Activated naive CD8-positive, alpha-beta T cell treated with anti-CD3 and anti-CD28 coated beads, Interleukin-2, amount 10 ng/mL, durations not matched to agents 7 days and 5 days (primary cell): Measurements from ENCODE around the gene PNMA5. TPM values are rescaled to one million over a fixed set of nuclear protein-coding genes. Genes with fewer than 3 reads are reported as not detected.
"Not testable (repeated sequence)": the region's sequence is repeated elsewhere in the genome, so short reads cannot be mapped to it uniquely, and the experiment has no call there.

Source experiments
- ATAC-seq: fragments of 150-1000 bp; cut with Tn5 transposase; one replicate; pipeline ENCODE4 v1.10.0; 2021; ENCODE audit warnings: low read depth, moderate library complexity
- POLR2A ChIA-PET: fragments of 350-600 bp; sonication (Branson Sonifier 250); formaldehyde crosslinking; loops from one replicate; lab custom pipeline; 2021; ENCODE audit warnings: antibody characterized with exemption; lab: Charles Lee
- DNase-seq: peaks from one replicate; pipeline ENCODE4 v3.0.0; 2021
- H3K27ac Mint-ChIP-seq: one replicate; pipeline ENCODE4 v1.8.0; 2022; ENCODE audit warnings: mild to moderate bottlenecking, mixed read lengths
- H3K27me3 Mint-ChIP-seq: one replicate; pipeline ENCODE4 v1.8.0; 2022; ENCODE audit warnings: mild to moderate bottlenecking, moderate library complexity, mixed read lengths
- H3K36me3 Mint-ChIP-seq: one replicate; pipeline ENCODE4 v1.8.0; 2021; ENCODE audit warnings: mild to moderate bottlenecking, mixed read lengths
- H3K4me1 Mint-ChIP-seq: one replicate; pipeline ENCODE4 v1.8.0; 2021; ENCODE audit warnings: mixed read lengths
- H3K4me3 Mint-ChIP-seq: one replicate; pipeline ENCODE4 v1.8.0; 2022; ENCODE audit warnings: mild to moderate bottlenecking, moderate library complexity, mixed read lengths
- H3K9me3 Mint-ChIP-seq: one replicate; pipeline ENCODE4 v1.8.0; 2021; ENCODE audit warnings: mixed read lengths
- total RNA-seq, 2 experiments: library from RNA; stranded (reverse); gene quantifications; one replicate each; pipeline ENCODE4 v1.2.3, GENCODE V29; 2021

Gene PNMA5
- total RNA-seq, 2 experiments from 2014 or later = 0.17 TPM

DNA sequence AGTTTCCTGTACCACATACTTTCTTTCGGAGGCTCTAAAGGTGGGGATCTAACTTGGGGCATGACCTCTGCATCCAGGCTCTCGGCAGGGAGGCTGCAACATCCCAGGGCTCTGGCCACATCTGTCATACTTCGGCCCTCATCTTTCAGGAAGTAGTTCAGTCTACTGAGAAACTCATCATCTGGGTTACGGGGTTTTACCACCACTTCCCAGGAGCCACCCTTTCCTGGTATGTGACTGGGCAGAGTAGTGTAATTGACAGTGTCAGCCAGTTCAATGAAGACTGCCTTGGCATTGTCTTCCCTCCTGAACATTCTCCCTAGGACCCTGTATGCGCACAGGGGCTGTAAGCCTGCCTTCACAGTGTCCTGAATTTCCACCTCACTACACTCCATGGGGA is 2.8 kb downstream of the PNMA5 start:
- ATAC-seq = no peak
- no peaks in the 10 kb centered on the region for H3K36me3 Mint-ChIP-seq
- DNase-seq = no peak
- H3K9me3 Mint-ChIP-seq = no peaks in the 10 kb centered on the region
- peak overlapping the region; percentile 73 for H3K27ac Mint-ChIP-seq
- peak overlapping the region; percentile 52 for H3K4me3 Mint-ChIP-seq
- peaks cover 15% of the 10 kb centered on the region for H3K4me1 Mint-ChIP-seq
- POLR2A ChIA-PET = no interaction called here
- H3K27me3 Mint-ChIP-seq = no peaks in the 10 kb centered on the region

DNA sequence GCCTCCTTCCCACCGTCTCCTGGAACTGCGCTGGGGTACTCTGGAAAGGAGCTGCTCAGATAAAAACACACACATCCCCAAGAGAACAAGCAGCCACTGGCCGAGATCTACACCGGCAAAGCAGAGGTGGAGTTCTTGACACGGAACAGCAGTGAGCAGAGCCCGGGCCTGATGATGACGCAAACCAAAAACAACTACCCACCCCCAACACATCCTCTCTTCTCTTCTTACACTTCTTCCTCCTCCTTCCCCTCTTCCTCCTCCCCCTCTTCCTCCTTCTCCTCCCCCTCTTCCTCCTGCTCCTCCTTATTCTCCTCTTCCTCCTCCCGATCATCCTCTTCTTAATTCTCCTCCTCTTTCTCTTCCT is 4.6 kb downstream of the PNMA5 start:
- no peak for DNase-seq
- Mint-ChIP-seq H3K9me3 (no peaks in the 10 kb centered on the region), H3K4me1 (peaks cover 15% of the 10 kb centered on the region), H3K27ac (peak overlapping the region; percentile 34), H3K4me3 (no peak overlapping the region), H3K27me3 (no peaks in the 10 kb centered on the region), H3K36me3 (no peaks in the 10 kb centered on the region)
- no peak for ATAC-seq
- POLR2A ChIA-PET = no interaction called here

DNA sequence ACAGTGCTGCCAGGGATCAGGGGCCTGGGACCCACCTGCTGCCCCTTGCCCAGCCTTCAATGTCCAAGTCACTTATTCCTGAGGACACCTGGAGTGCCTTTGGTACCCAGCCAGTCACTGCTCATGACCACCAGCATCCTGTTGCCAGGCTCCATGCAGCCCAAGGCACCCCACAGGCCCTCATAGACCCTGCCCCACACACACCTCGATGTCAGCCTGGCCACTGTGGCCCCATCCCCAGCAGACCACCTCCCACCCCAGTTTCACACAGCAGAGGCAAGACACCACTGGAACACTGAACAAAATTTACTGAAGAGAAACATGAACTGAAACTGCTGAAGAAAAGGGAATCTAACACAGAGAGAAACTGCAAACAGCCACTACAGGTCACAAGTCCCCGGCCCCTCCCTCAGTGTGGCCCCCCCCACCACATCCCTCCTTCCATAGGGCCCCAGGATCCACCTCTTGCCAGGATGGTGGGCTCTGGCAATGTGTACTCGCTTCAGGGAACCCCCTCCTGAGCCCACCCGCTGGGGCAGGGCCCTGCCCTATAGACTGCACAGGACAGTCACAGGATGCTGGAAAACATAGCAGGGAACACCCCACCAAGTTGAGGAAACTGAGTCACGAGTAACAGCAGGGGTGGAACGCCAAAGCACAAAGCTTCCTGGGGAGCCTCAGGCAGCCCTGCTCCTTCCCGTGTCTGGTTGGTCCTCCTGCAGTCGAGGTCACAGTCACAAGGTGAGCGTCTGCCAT is 5.2 kb downstream of the PNMA5 start:
- Mint-ChIP-seq H3K9me3 (no peaks in the 10 kb centered on the region), H3K27ac (no peak overlapping the region), H3K27me3 (no peaks in the 10 kb centered on the region), H3K36me3 (no peaks in the 10 kb centered on the region), H3K4me3 (no peak overlapping the region), H3K4me1 (peaks cover 15% of the 10 kb centered on the region)
- DNase-seq (no peak), ATAC-seq (no peak)
- POLR2A ChIA-PET = no interaction called here

DNA sequence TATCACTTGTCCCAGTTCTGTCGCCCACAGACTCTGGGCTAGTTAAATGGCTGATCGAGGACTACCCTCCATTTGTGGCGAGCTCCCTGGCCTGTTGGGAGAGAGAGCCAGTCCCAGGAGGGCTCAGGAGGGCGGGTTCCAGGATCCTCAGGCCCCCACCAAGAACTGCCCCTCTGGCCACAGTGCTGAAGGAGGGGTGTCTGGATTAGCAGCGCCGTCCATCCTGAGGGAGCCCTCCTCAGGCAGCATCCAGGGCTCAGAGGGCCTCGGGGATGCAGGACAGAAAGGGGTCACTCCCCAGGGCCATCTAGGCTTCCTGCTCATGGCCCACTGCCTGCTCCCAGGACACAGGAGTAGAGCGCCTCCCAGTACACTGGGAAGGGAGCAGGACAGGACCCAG is 6.1 kb downstream of the PNMA5 start:
- Mint-ChIP-seq H3K27ac (no peak overlapping the region), H3K4me1 (peaks cover 15% of the 10 kb centered on the region), H3K4me3 (no peak overlapping the region), H3K27me3 (no peaks in the 10 kb centered on the region), H3K36me3 (no peaks in the 10 kb centered on the region), H3K9me3 (no peaks in the 10 kb centered on the region)
- POLR2A ChIA-PET = no interaction called here
- ATAC-seq = no peak
- DNase-seq = no peak

DNA sequence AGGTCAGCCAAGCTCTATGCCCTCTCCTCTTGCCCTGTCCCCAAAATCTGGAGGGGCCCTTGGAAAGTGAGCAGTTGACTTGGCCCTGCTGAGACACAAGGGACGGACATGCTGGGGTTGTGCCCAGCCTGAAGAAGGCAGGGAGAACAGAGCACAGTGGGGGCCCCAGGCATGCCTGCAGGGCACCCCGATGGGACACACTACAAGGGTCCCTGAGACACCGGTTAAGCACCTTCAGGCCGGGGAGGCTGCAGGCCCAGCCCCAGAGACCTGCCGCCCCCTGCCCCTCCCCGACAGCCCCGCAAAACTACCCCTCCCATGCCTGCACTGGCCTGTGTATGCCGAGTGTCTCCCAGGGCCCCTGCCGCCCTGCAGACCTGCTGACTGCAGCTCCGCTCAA is 6.8 kb downstream of the PNMA5 start:
- POLR2A ChIA-PET, H3K36me3 Mint-ChIP-seq: not testable (repeated sequence)

DNA sequence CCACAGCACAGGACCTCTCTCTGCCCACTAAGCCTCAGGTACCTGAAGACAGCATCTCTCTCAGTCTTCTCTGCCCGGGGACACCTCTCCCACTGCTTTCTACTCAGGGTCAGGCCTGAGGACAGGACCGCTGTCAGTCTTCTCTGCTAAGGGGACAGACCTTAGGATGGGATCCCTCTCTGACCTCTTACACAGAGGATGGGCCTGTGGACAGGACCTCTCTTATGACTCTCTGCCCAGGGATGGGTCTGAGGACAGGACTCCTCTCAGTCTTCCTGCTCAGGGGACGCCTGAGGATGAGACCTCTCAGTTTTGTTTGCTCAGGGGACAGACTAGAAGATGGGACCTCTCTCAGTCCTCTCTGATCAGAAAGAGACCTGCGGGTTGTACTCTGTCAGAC is 8.5 kb downstream of the PNMA5 start:
- H3K9me3 Mint-ChIP-seq, H3K36me3 Mint-ChIP-seq: not testable (repeated sequence)

More for the DNA sequence above, 6.8 kb downstream of the PNMA5 start:
- not testable (repeated sequence) for H3K27me3 Mint-ChIP-seq, H3K27ac Mint-ChIP-seq, ATAC-seq, H3K9me3 Mint-ChIP-seq, DNase-seq, H3K4me3 Mint-ChIP-seq
- peaks cover 15% of the 10 kb centered on the region for H3K4me1 Mint-ChIP-seq

DNA sequence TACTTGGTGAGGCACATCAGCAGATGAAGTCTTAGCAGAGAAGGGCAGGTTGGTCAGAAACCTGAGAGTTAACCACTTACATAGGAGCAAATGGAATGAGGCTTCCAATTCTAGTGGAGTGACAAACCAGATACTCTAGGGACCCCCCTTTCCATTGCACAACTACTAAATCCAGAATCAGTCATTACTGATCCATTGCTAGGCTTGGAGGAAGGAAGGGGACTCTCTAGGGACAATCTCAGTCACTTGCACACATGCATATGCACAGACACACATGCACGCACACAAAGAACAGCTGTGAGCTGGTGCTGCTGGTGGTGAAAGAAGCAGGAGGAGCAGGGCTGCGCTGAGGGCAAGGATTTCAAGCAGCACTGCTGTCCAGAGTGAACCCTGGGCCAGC is 25.7 kb downstream of the PNMA5 start:
- DNase-seq (no peak), ATAC-seq (no peak)
- Mint-ChIP-seq H3K4me1 (no peaks in the 10 kb centered on the region), H3K4me3 (no peak overlapping the region), H3K27me3 (no peaks in the 10 kb centered on the region), H3K36me3 (peaks cover 3% of the 10 kb centered on the region), H3K9me3 (no peaks in the 10 kb centered on the region), H3K27ac (no peak overlapping the region)
- POLR2A ChIA-PET = no interaction called here

More for the DNA sequence above, 8.5 kb downstream of the PNMA5 start:
- ATAC-seq, H3K27me3 Mint-ChIP-seq, H3K4me1 Mint-ChIP-seq, POLR2A ChIA-PET, H3K27ac Mint-ChIP-seq, H3K4me3 Mint-ChIP-seq, DNase-seq: not testable (repeated sequence)

DNA sequence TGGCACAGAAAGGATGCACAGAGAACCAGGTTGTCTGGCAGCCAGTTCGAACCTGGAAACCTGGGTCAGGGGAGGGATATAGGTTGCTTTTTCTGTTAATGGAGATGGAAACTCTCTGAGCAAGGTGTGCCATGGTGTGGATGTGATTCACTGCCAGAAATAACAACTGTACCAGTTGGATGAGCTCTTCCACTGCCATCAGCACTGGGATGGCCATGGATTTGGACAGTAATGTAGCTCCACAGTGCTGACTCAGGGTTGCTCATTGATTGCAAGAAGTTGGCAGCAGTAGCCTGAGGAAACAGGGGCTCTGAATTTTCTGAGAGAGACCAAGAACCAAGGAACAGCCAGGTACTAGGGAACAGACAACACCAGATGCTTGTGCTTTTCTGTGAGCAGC is 33.8 kb downstream of the PNMA5 start:
- ATAC-seq (no peak), DNase-seq (no peak)
- no peaks in the 10 kb centered on the region for H3K36me3 Mint-ChIP-seq
- POLR2A ChIA-PET = no interaction called here
- H3K27ac Mint-ChIP-seq = no peak overlapping the region
- H3K4me1 Mint-ChIP-seq = peaks cover 3% of the 10 kb centered on the region
- no peaks in the 10 kb centered on the region for H3K27me3 Mint-ChIP-seq
- no peaks in the 10 kb centered on the region for H3K9me3 Mint-ChIP-seq
- no peak overlapping the region for H3K4me3 Mint-ChIP-seq

DNA sequence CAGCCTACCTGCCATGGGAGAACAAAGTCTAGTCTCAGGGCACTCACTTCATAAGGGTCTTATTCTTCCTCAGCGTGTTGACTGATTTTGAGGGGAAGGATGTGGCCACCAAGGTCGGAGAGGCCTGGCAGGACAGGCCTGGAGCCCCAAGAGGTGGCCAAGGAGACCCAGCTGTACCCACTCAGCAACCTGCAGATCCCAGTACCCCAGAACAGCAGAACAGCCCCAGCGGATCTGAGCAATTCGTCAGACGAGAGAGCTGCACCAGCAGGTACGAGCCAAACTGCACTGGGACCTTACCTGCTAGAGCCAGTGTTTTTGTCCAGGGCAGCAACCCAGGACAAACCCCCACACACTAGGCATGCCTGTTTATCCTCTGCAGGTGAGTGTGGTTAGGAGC is 34.3 kb downstream of the PNMA5 start:
- Mint-ChIP-seq H3K27ac (no peak overlapping the region), H3K4me3 (no peak overlapping the region), H3K4me1 (peaks cover 3% of the 10 kb centered on the region), H3K27me3 (no peaks in the 10 kb centered on the region), H3K9me3 (no peaks in the 10 kb centered on the region), H3K36me3 (no peaks in the 10 kb centered on the region)
- POLR2A ChIA-PET = no interaction called here
- DNase-seq (no peak), ATAC-seq (no peak)

DNA sequence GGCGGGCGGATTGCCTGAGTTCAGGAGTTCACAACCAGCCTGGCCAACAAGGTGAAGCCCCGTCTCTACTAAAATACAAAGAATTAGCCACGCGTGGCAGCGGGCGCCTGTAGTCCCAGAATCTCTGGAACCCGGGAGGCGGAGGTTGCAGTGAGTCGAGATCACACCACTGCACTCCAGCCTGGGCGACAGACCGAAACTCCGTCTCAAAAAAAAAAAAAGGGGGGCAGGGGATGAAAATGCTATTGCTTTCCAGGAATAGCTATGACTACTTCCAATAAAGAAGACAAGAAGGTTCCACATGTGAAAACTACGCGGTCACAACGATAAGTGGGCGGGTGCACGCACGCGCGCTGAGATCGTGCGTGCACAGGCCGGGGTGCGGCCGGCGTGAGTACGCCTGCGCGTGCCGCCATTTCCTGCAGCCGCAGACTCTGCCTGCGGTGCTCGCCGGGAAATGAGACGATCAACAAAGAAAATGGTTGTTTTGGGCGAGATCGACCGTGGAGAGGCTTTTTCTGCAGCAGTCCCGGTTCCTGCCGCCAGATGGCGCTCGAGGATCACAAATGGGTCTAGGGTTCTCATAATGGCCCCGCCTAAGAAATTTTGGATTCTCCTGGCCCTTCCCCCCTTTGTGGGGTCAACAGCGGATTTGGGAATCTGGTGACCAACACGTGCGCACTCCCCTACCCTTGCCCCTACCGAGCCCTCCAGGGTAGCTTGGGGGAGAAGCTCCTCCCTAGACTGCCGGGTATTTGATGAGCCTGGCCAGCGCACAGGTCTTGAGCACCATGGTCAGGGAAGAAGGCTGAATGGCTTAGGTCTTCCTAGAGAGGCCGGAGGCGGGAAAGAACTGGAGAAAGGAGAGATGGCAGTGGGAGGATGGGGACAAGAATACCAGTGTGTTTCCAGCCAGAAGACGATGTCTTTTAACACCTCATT is 35.1 kb downstream of the PNMA5 start:
- DNase-seq (peak; percentile 88), ATAC-seq (peak; percentile 99)
- H3K27ac Mint-ChIP-seq = peak overlapping the region; percentile 86
- H3K9me3 Mint-ChIP-seq = no peaks in the 10 kb centered on the region
- H3K4me1 Mint-ChIP-seq = peaks cover 3% of the 10 kb centered on the region
- H3K4me3 Mint-ChIP-seq = peak overlapping the region; percentile 66
- no peaks in the 10 kb centered on the region for H3K27me3 Mint-ChIP-seq
- POLR2A ChIA-PET = no interaction called here
- H3K36me3 Mint-ChIP-seq = no peaks in the 10 kb centered on the region

DNA sequence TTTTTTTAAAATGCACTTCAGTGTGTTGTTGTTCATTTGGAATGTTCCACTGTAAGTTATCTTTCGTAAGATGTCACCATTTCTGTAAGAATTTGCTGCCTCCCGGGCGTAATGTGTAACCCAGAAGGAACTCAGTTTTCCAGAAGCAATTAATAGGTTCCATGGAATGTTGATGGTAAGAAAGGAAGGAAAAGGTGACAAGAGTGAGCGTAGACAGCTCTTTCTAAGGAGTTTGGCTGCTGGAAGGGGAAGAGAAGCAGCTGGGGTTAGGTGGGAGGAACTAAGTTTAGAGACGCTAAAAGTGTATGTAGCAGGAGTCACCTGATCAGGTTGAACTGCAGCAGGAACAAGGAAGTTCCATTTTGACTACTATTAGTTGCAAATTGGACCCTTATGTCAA is 35.9 kb downstream of the PNMA5 start:
- no peak for DNase-seq
- peaks cover 3% of the 10 kb centered on the region for H3K4me1 Mint-ChIP-seq
- peak overlapping the region; percentile 86 for H3K27ac Mint-ChIP-seq
- no peaks in the 10 kb centered on the region for H3K9me3 Mint-ChIP-seq
- no peaks in the 10 kb centered on the region for H3K36me3 Mint-ChIP-seq
- H3K27me3 Mint-ChIP-seq = no peaks in the 10 kb centered on the region
- no peak for ATAC-seq
- POLR2A ChIA-PET = no interaction called here
- peak overlapping the region; percentile 66 for H3K4me3 Mint-ChIP-seq

DNA sequence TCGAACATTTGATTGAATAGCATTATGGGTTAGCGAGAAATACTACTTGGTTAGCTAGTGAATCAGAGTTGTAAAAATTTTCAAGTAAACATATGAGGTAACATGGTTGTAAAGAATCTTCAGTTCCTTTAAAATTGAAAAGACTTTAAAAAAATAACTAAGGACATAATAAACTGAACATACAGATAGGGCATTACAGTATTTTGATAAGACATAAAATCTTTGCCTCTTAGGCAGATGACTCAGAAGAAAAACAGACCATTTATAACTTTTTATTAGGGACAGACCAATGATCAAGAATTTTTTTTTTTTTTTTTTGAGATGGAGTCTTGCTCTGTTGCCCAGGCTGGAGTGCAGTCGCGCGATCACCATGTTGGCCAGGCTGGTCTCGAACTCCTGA is 43.1 kb downstream of the PNMA5 start:
- POLR2A ChIA-PET = no interaction called here
- Mint-ChIP-seq H3K4me1 (no peaks in the 10 kb centered on the region), H3K36me3 (no peaks in the 10 kb centered on the region), H3K9me3 (no peaks in the 10 kb centered on the region), H3K27me3 (no peaks in the 10 kb centered on the region), H3K4me3 (no peak overlapping the region), H3K27ac (no peak overlapping the region)
- DNase-seq (no peak), ATAC-seq (no peak)

DNA sequence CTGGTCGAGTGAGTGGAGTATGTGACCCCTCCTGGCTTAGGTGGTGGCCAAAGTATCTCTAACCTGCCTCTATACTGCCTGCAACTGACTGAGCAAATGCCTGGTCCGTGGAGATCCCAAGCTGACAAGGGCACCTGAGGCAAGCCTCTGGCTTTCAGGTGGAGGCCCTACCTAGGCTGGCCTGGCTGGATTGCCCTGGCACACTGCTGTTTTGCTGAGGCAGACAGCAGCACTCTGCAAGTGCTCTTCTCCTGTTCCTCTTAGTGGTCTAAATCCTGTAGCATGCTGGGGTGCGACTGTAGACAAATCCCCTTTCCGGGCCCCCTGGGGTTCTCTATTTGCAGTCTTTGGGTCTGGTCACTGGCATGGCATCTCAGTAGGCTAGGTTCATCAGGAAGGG is 44.8 kb downstream of the PNMA5 start:
- Mint-ChIP-seq H3K9me3 (no peaks in the 10 kb centered on the region), H3K4me1 (no peaks in the 10 kb centered on the region), H3K4me3 (no peak overlapping the region), H3K27me3 (no peaks in the 10 kb centered on the region), H3K27ac (no peak overlapping the region), H3K36me3 (no peaks in the 10 kb centered on the region)
- DNase-seq (no peak), ATAC-seq (no peak)
- POLR2A ChIA-PET = no interaction called here

DNA sequence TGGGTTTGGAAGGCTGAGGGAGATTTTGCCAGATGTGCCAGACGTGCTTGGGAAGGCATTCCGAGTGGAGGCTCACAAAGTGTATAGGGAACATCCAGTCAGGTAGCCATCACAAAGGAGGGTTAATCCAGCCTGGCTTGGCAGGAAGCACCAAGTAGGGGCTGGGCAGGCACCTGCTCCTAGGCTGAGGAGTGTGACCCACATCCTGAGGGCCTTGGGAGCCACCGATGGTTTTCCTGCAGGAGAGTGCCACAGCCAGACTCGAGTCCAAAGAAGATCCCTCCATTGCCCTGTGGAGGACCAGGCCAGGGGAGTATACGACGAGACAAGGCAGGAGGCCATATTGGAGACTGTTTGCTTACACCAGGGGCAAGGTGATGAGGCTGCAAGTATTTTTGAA is 47.2 kb downstream of the PNMA5 start:
- POLR2A ChIA-PET = no interaction called here

More for the DNA sequence above, 47.2 kb downstream of the PNMA5 start:
- no peak overlapping the region for H3K27ac Mint-ChIP-seq
- ATAC-seq (no peak), DNase-seq (no peak)
- H3K36me3 Mint-ChIP-seq = no peaks in the 10 kb centered on the region
- H3K27me3 Mint-ChIP-seq = no peaks in the 10 kb centered on the region
- H3K4me1 Mint-ChIP-seq = peaks cover 3% of the 10 kb centered on the region
- H3K4me3 Mint-ChIP-seq = no peak overlapping the region
- H3K9me3 Mint-ChIP-seq = no peaks in the 10 kb centered on the region
